BLaER1 treated with 17β-estradiol and CSF1 and Interleukin-3, amounts not matched to agents 10 nM and 100 nM (cell line): Measurements from ENCODE around the gene SLC35A1.
"Not testable (repeated sequence)": the region's sequence is repeated elsewhere in the genome, so short reads cannot be mapped to it uniquely, and the experiment has no call there.

Source experiments
- H3K27ac ChIP-seq, 11 experiments: shearing (Covaris generic); formaldehyde crosslinking; 2 replicates each; pipeline ENCODE4 v1.8.1; 2022
- H3K27me3 ChIP-seq, 11 experiments: shearing (Covaris generic); formaldehyde crosslinking; 2 replicates each; pipeline ENCODE4 v1.8.1; 2022
- H3K36me3 ChIP-seq, 11 experiments: shearing (Covaris generic); formaldehyde crosslinking; 2 replicates each; pipeline ENCODE4 v1.8.1; 2022
- H3K4me1 ChIP-seq, 10 experiments: shearing (Covaris generic); formaldehyde crosslinking; 2 replicates each; pipeline ENCODE4 v1.8.1; 2022
- H3K4me2 ChIP-seq, 11 experiments: shearing (Covaris generic); formaldehyde crosslinking; 2 replicates each; pipeline ENCODE4 v1.8.1; 2022
- H3K4me3 ChIP-seq, 10 experiments: shearing (Covaris generic); formaldehyde crosslinking; 2 replicates each; pipeline ENCODE4 v1.8.1; 2022
- H3K9ac ChIP-seq, 11 experiments: shearing (Covaris generic); formaldehyde crosslinking; 2 replicates each; pipeline ENCODE4 v1.8.1; 2022
- H3K9me3 ChIP-seq, 11 experiments: shearing (Covaris generic); formaldehyde crosslinking; replicated peaks in 1 of 11; 2 replicates each; pipeline ENCODE4 v1.8.1; 2022
- H4K20me1 ChIP-seq, 11 experiments: shearing (Covaris generic); formaldehyde crosslinking; 2 replicates each; pipeline ENCODE4 v1.8.1; 2022
- Cebpa-rat ChIP-seq, 11 experiments: shearing (Covaris generic); IDR thresholded peaks; 2 replicates each; pipeline ENCODE4 v1.8.1; 2022

Gene SLC35A1

GRCh38 chr6:87481931-87482330 lies 9.2 kb downstream of the SLC35A1 start:
- Histone ChIP-seq H3K4me1 (peaks cover 5 to 27% (median 15%) of the 10 kb centered on the region in 10 experiments; a peak in 17 of 20 replicates), H3K9ac (no peak overlapping the region), H3K27me3 (no peaks in the 10 kb centered on the region), H3K9me3 (peaks cover 0 to 23% (median 0%) of the 10 kb centered on the region in 11 experiments; a peak in 6 of 22 replicates), H3K4me2 (peak overlapping the region in 6 of 11 experiments; percentile 18 to 55 (median 35); a peak in 7 of 22 replicates), H3K27ac (peak overlapping the region in 7 of 11 experiments; percentile 35 to 60 (median 44); a peak in 10 of 22 replicates), H3K4me3 (no peak overlapping the region), H3K36me3 (peaks cover 0 to 34% (median 14%) of the 10 kb centered on the region in 11 experiments; a peak in 13 of 22 replicates), H4K20me1 (no peaks in the 10 kb centered on the region)
- peak in 1 of 11 experiments; percentile 22; a peak in 1 of 22 replicates for TF ChIP-seq Cebpa-rat (IDR thresholded peaks at IDR 0.05)

DNA sequence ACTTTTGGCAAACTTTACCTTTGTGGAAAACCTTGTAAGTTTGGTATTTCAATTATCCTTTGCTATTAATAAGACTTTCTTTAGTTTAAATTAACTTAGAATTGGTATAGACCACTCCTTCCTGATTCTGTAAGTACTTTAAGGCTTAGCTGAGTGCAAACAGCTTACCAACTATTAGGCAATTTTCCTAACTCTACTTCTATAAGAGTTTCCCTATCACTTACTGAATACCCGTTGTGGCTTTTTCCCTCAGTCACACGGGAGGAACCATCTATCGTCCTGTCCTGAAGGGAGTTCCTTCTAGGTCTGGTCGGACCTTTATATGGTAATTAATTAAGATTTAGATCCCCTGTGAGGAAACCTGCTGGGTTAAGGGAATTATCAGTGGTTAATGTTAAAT lies 9.6 kb downstream of the SLC35A1 start:
- TF ChIP-seq Cebpa-rat (IDR thresholded peaks at IDR 0.05): no peak
- Histone ChIP-seq H3K9ac (no peak overlapping the region), H3K27ac (peak overlapping the region in 7 of 11 experiments; percentile 35 to 60 (median 44); a peak in 11 of 22 replicates), H3K36me3 (peaks cover 0 to 33% (median 14%) of the 10 kb centered on the region in 11 experiments; a peak in 13 of 22 replicates), H3K4me3 (no peak overlapping the region), H4K20me1 (no peaks in the 10 kb centered on the region), H3K27me3 (no peaks in the 10 kb centered on the region), H3K4me1 (peaks cover 5 to 27% (median 15%) of the 10 kb centered on the region in 10 experiments; a peak in 17 of 20 replicates), H3K4me2 (peak overlapping the region in 6 of 11 experiments; percentile 18 to 55 (median 35); a peak in 8 of 22 replicates), H3K9me3 (peaks cover 0 to 23% (median 0%) of the 10 kb centered on the region in 11 experiments; a peak in 6 of 22 replicates)

GRCh38 chr6:87483929-87484328 lies 11.2 kb downstream of the SLC35A1 start:
- Histone ChIP-seq H3K9me3 (peaks cover 0 to 15% (median 0%) of the 10 kb centered on the region in 11 experiments; a peak in 6 of 22 replicates), H3K27ac (peak overlapping the region in 5 of 11 experiments; percentile 36 to 48 (median 38); a peak in 8 of 22 replicates), H4K20me1 (no peaks in the 10 kb centered on the region), H3K4me3 (no peak overlapping the region), H3K36me3 (peaks cover 0 to 17% (median 0%) of the 10 kb centered on the region in 11 experiments; a peak in 4 of 22 replicates), H3K9ac (no peak overlapping the region), H3K27me3 (no peaks in the 10 kb centered on the region), H3K4me1 (peaks cover 5 to 27% (median 15%) of the 10 kb centered on the region in 10 experiments; a peak in 17 of 20 replicates), H3K4me2 (peak overlapping the region in 10 of 11 experiments; percentile 29 to 66 (median 44); a peak in 15 of 22 replicates)
- TF ChIP-seq Cebpa-rat (IDR thresholded peaks at IDR 0.05): no peak

DNA sequence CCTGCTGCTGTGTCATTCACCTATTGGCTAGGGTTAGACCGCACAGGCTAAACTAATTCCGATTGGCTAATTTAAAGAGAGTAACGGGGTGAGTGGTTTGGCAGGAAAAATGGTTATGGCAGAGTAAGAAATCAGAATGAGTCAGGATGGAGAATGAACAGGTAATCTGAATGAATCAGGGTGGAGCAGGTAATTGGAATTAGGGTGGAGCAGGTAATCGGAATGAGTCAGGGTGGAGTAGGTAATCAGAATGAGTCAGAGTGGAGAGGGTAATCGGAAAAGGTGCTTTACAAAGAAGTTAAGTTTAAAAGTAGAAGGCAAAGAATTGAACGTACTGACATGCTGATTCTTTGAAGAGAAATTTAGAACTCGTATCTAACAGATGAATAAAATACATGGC lies 11.7 kb downstream of the SLC35A1 start:
- Histone ChIP-seq H4K20me1 (no peaks in the 10 kb centered on the region), H3K4me3 (no peak overlapping the region), H3K36me3 (peaks cover 0 to 13% (median 0%) of the 10 kb centered on the region in 11 experiments; a peak in 3 of 22 replicates), H3K9ac (no peak overlapping the region), H3K27ac (no peak overlapping the region), H3K4me1 (peaks cover 5 to 27% (median 15%) of the 10 kb centered on the region in 10 experiments; a peak in 17 of 20 replicates), H3K4me2 (no peak overlapping the region), H3K27me3 (no peaks in the 10 kb centered on the region), H3K9me3 (peaks cover 0 to 14% (median 0%) of the 10 kb centered on the region in 11 experiments; a peak in 6 of 22 replicates)
- TF ChIP-seq Cebpa-rat (IDR thresholded peaks at IDR 0.05): no peak

DNA sequence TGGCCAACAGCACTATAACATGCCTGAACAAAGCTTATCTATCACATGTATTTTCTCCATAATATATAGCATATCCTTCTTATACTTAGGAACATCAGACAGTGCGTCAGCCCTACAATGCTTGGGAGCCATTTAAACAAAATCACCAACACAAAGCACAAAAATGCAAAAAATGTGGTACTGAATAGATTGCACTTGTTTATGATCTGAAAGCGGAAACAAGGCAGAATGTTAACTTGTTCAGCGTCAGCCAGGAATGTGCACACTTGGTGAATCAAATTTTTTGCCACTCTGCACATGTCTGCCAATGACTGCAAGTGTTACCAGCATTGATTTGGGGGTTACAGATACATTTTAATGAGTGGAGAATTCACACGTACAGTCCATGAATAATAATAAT lies 14.8 kb downstream of the SLC35A1 start:
- H3K9ac ChIP-seq: no peak overlapping the region
- H3K9me3 ChIP-seq: peaks cover 0 to 14% (median 0%) of the 10 kb centered on the region in 11 experiments; a peak in 6 of 22 replicates
- H4K20me1 ChIP-seq: no peaks in the 10 kb centered on the region
- H3K4me1 ChIP-seq: peaks cover 0 to 15% (median 12%) of the 10 kb centered on the region in 10 experiments; a peak in 15 of 20 replicates
- H3K4me3 ChIP-seq: no peak overlapping the region
- no peak overlapping the region for H3K4me2 ChIP-seq
- H3K27me3 ChIP-seq: no peaks in the 10 kb centered on the region
- H3K27ac ChIP-seq: no peak overlapping the region
- TF ChIP-seq Cebpa-rat (IDR thresholded peaks at IDR 0.05): no peak
- H3K36me3 ChIP-seq: peaks cover 0 to 19% (median 0%) of the 10 kb centered on the region in 11 experiments; a peak in 6 of 22 replicates

GRCh38 chr6:87489326-87489725 lies 16.6 kb downstream of the SLC35A1 start:
- peaks cover 0 to 20% (median 0%) of the 10 kb centered on the region in 11 experiments; a peak in 6 of 22 replicates for H3K36me3 ChIP-seq
- not testable (repeated sequence) for H3K9ac ChIP-seq, H3K27ac ChIP-seq, H3K4me2 ChIP-seq, H3K4me3 ChIP-seq, H3K27me3 ChIP-seq, H4K20me1 ChIP-seq, H3K9me3 ChIP-seq, H3K4me1 ChIP-seq

DNA sequence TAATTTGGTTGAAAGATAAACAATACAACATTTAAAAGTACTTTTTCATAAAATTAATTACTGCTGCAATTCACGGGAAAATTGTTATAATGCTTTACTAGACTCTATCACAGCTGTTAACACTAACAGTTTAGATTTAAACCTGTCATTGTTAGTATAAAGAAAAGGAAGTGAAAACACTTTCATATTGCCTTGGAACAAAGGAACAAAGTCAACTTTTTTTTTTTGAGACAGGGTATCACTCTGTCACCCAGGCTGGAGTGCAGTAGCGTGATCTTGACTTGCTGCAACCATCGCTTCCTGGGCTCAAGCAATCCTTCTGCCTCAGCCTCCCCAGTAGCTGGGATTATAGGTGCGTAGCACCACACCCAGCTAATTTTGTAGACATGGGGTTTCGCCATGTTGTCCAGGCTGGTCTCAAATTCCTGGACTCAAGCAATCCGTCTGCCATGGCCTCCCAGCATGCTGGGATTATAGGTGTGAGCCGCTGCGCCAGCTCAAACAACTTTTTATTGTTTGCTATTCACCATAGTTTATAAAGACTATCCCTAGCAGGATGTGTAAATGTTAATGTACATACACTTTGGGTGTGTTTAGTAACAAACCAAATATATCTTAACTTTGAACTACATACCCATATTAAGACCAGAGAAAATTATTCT lies 22.1 kb downstream of the SLC35A1 start:
- Histone ChIP-seq H3K4me1 (no peaks in the 10 kb centered on the region), H3K27me3 (no peaks in the 10 kb centered on the region), H3K9ac (no peak overlapping the region), H4K20me1 (no peaks in the 10 kb centered on the region), H3K4me3 (no peak overlapping the region), H3K4me2 (no peak overlapping the region), H3K9me3 (no peaks in the 10 kb centered on the region), H3K36me3 (peaks cover 0 to 20% (median 0%) of the 10 kb centered on the region in 11 experiments; a peak in 5 of 22 replicates), H3K27ac (no peak overlapping the region)
- TF ChIP-seq Cebpa-rat (IDR thresholded peaks at IDR 0.05): no peak

- no peak for TF ChIP-seq Cebpa-rat (IDR thresholded peaks at IDR 0.05)
- H3K9ac ChIP-seq: no peak overlapping the region
- no peak overlapping the region for H3K27ac ChIP-seq
- H3K27me3 ChIP-seq: no peaks in the 10 kb centered on the region
- H3K9me3 ChIP-seq: no peaks in the 10 kb centered on the region
- no peaks in the 10 kb centered on the region for H3K4me1 ChIP-seq
- H3K36me3 ChIP-seq: peaks cover 3 to 33% (median 15%) of the 10 kb centered on the region in 11 experiments; a peak in 14 of 22 replicates
- H3K4me3 ChIP-seq: no peak overlapping the region
- H4K20me1 ChIP-seq: no peaks in the 10 kb centered on the region
- H3K4me2 ChIP-seq: no peak overlapping the region
These were observed 25.3 kb downstream of the SLC35A1 start for GRCh38 chr6:87498048-87498447.

GRCh38 chr6:87501809-87502572 lies 29.2 kb downstream of the SLC35A1 start:
- Histone ChIP-seq H3K9ac (no peak overlapping the region), H3K27me3 (no peaks in the 10 kb centered on the region), H4K20me1 (no peaks in the 10 kb centered on the region), H3K4me2 (no peak overlapping the region), H3K36me3 (peaks cover 16 to 54% (median 33%) of the 10 kb centered on the region in 11 experiments; a peak in 16 of 22 replicates), H3K9me3 (no peaks in the 10 kb centered on the region), H3K27ac (no peak overlapping the region), H3K4me1 (no peaks in the 10 kb centered on the region), H3K4me3 (no peak overlapping the region)
- TF ChIP-seq Cebpa-rat (IDR thresholded peaks at IDR 0.05): no peak
